Cardiac fibroblast (primary cell): ENCODE results near the gene CDH23.

Source experiments
- DNase-seq, 2 donors: peaks; one replicate each; pipeline versions ENCODE4 v3.0.0 to v3.0.0-alpha.2; 2010; ENCODE audit warnings: low read depth in 2 of 2
- H3K4me3 ChIP-seq, 2 donors: replicated peaks in 1 of 2; 1 replicate in 1 of 2; 2 replicates in 1 of 2; pipeline ENCODE4 v1.5.1; 2011; ENCODE audit warnings: low read depth in 2 of 2, low read length in 2 of 2, mild to moderate bottlenecking in 2 of 2, moderate library complexity in 1 of 2
- TF ChIP-seq, protein P1 (sequence below): IDR thresholded peaks from one replicate; pipeline ENCODE4 v1.5.1; 2011; ENCODE audit warnings: low read depth, mild to moderate bottlenecking, low read length, inconsistent platforms

Gene CDH23

DNA sequence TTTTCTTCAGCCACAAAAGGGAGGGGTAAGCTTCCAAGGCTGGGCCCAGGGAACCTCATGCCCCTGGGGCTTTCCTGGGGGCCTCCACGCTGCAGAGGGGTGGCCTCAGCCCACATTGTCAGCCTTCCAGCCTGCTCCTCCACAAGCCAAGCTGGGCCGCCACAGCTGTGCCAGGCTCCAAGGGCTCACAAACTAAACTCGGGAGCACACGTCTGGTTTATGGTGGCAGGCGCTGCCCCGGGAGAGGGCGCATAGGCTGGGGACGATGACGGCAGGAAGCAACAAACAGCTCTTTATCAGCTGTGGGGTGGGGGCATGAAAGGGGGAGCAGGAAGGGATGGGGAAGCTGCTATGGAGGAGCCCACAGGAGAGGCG, 6.3 kb upstream of the CDH23 start:
- TF ChIP-seq, protein P1, sequence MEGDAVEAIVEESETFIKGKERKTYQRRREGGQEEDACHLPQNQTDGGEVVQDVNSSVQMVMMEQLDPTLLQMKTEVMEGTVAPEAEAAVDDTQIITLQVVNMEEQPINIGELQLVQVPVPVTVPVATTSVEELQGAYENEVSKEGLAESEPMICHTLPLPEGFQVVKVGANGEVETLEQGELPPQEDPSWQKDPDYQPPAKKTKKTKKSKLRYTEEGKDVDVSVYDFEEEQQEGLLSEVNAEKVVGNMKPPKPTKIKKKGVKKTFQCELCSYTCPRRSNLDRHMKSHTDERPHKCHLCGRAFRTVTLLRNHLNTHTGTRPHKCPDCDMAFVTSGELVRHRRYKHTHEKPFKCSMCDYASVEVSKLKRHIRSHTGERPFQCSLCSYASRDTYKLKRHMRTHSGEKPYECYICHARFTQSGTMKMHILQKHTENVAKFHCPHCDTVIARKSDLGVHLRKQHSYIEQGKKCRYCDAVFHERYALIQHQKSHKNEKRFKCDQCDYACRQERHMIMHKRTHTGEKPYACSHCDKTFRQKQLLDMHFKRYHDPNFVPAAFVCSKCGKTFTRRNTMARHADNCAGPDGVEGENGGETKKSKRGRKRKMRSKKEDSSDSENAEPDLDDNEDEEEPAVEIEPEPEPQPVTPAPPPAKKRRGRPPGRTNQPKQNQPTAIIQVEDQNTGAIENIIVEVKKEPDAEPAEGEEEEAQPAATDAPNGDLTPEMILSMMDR = no peak
- H3K4me3 ChIP-seq = no peak overlapping the region
- no peak for DNase-seq

DNA sequence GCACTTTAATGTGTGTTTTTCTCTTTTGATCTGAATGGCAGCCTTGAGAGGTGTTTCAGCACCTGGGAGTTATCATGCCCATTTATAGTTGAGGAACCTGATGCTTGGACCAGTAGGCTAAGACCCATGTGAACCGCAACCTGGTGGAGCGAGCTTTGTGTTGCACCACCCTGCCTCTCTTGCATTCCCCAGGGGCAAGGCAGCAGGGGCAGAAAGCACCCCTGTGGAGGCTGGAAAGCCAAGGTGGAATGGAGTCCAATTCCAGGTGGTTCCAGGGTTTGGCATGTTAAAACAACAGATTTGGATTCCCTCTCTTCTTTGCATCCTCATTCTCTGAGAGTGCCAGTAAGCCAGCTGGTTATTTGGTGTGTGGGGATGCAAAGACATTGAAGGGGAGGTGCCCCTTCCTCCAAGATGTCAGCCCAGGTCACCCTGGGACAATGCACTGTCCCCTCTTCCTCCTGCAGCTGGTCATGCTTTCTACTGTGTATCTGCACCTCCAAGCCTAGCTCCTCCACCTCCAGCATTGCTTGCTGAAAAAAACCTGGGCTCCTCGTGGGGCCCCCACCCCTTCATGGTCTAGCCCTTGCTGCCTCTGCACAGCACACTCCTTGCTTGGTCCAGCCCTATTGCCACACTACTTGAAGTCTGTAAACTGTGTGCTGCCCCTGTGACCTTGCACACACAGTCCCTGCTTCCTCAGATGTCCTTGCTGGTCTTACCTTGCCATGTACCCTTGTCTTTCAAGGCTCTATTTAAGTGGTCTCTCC, 5.6 kb upstream of the CDH23 start:
- no peak for DNase-seq
- H3K4me3 ChIP-seq = no peak overlapping the region
- TF ChIP-seq, protein P1 = no peak

DNA sequence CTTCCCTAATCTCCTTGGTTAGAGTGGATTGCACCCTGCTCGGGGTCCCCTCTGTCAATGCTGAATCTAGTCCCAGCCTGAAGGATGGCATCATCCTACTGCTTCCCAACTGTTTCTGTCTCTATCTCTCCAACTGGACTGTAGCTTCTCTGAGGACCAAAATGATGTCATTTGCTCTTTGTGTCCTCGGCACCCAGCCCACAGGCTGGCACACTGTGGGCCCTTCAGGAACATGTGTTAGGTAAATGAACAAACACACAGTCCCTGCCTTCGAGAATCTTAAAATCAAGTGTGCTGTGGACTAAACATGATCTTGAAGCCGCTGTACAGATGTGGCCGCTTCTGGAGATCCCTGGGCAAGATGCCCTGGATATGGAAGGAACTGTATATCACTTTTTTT, 5.0 kb upstream of the CDH23 start:
- TF ChIP-seq, protein P1 = no peak
- no peak overlapping the region for H3K4me3 ChIP-seq
- no peak for DNase-seq

DNA sequence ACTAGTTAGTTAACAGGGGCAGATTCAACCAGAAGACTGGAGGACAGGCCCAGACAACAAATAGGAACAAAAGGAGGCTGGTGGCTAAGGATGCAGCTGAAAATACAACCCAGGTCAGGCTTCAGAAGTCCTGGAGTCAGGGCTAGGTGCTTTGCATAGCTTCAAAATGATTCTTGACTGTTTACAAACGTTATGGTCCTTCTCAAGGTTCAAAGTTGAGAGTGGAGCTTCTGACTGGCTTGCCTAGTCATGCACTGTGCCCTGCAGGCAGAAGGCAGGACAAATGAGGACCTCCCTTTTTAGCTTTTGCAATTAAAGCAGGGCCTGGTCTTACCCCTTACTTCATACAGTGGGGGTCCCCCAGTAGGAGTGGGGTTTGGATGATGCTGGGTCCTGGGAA, 4.4 kb upstream of the CDH23 start:
- no peak for DNase-seq
- TF ChIP-seq, protein P1 = no peak

DNA sequence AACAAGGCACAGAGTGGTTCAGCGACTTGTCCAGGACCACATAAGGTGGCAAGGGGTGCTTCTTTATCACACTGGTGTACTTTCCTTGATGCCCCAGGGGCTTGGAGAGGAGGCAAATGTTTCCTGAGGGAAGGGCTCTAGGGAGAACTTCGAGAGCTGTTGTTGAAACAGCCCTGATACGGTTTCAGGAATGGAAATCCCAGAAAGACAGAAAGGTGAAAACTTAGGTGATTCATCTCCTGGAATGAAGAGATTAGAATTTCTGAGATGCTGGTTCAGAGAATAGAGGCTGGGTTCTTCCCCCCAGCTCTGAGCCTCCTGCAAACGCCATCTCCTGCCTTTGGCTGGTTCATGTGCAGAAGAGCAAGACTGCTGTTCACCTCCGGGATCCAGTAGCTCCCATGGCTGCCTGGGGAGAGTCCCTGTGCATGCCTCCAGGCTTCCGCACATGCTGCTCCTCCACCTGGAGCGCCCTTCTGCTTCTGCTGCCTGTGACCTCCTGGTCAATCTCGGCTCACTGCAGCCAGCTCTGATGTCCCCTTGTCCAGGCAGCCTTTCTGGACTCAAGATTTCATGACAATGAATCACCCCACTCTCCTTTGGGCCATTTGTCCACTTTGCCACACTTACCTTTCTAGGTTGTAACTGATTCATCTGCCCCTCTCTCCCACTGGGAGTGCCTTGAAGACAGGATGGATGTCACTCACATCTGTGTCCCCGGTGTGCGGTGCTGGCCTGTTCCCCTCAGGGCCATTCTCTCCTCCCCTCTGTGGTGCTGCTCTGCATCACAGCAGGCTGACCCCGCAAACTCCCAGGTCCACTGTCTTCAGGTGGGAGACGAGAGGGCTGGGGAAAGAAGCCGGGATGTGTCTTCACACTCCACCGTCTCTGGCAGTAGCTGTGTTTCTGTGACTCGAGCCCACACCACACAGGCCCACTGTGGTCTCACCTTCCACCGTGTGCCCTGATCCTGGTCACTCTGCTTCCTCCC, 3.6 kb upstream of the CDH23 start:
- TF ChIP-seq, protein P1 = no peak
- no peak for DNase-seq
- H3K4me3 ChIP-seq = no peak overlapping the region

More for the DNA sequence above, 4.4 kb upstream of the CDH23 start:
- H3K4me3 ChIP-seq = no peak overlapping the region

DNA sequence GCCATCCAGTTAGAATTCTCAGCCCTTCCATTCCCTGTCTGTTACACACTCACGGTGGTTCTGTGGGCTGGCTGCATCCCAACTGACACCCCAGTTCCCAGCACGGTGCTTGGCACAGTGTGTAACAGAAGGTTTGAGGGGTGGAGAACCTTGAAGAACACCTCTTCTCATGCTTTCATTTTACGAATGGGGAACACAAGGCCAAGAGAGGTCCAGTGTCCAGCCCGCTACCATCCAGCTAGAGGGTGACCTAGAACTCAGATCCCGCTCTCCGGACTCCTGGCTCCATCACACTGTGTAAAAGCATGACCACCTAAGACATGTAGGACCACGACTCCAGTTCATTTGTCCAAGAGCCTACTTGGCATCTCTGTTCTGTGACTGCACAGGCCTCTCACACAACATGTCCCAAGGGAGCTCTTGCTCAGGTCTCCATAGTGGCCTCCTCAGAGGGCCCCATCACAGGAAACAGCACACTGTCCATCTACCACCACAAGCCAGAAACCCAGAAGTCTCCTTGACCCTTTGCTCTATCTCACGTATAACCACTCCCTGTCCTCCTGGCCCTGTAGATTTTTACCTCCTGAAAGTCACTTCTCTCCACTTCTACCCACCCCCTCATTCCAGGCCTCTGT, 2.8 kb upstream of the CDH23 start:
- DNase-seq = no peak
- H3K4me3 ChIP-seq = no peak overlapping the region
- TF ChIP-seq, protein P1 = no peak
